GM18517 (cell line): ENCODE results near the gene WNT7A.
"Not testable (repeated sequence)": the region's sequence is repeated elsewhere in the genome, so short reads cannot be mapped to it uniquely, and the experiment has no call there.

Experiments
- ATAC-seq: cut with Tn5 transposase; IDR thresholded peaks from one replicate; pipeline ENCODE4 v1.9.1; 2021; ENCODE audit warnings: mild to moderate bottlenecking, moderate library complexity; ENCODE audit not compliant: unreplicated experiment

WNT7A gene

DNA sequence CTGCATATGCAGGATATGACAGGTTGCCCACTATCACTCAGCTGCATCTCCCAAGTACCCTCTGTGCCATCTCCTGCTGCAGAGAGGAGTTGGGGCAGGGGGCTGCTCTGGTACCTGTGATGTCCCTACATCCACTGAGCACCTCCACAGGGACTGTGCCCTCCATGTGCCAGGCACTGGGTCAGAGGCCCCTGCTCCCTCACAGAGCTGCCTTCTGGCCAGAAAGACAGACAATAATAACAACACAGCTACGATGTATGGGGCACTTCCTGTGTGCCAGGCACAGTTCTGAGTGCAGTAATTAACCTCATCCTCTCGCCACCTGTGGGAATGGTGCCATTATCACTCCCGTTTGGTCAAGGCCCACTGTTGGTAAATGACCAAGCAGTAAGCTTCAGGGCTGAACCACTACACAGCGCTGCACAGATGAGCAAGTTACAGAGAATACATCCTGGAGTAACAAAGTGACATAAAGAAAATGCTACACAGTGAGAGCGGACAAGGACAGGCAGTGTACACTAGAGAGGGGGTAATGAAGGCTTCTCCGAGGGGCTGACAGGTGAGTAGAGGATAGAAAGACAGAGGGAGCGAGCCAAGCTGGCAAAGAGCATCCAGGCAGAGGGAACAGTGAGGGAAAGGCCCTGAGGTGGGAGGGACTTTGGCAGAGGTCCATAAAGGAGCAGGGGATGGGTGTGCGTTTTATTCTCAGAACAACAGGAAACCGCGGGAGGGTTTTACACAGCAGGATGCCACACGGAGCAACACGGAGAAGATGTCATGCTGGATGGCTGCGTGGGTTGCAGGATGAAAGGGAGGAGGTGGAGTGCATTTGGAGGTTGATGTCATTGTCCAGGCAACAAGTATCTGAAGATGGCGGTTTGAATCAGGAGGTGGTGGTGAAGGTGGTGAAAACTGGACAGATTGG is 13.6 kb downstream of the WNT7A start:
- ATAC-seq, result no peak

DNA sequence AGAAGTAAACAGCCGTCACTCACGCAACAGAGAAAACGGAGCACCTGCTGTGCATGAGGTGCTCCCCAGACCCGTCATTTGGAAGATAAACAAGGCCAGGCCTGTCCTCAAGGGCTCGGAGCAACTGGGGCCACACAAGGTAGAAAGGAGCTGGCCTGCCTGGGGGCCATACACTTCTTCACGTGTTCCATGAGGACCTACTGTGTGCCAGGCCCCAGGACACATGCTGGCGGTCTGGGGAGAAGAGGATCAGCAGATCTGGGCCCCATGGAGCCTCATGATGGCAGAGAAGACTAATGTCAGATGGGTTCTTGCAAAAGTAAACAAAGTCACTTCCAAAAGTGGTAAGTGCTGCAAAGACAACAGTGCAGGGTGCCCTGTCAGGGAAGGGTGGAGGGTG is 14.3 kb downstream of the WNT7A start:
- ATAC-seq, result no peak

DNA sequence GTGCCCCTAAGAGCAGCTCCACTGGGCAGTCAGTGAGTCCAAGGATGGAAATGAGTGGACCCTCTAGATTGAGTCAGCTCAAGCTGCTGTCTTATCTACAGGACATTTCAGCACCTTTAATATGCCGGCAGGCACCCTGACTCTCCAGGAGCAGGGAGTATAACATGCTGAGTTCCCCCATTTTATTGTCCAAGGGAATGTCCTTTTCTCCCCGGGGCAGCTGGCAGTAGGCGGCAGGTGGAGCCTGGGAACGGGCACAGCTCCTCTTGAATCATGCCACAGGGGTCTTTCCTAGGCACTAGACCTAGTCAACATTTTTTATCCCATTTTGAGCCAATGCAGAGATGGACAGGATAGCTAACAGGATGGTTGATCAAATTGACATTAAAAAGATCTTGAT is 14.8 kb downstream of the WNT7A start:
- no peak for ATAC-seq

DNA sequence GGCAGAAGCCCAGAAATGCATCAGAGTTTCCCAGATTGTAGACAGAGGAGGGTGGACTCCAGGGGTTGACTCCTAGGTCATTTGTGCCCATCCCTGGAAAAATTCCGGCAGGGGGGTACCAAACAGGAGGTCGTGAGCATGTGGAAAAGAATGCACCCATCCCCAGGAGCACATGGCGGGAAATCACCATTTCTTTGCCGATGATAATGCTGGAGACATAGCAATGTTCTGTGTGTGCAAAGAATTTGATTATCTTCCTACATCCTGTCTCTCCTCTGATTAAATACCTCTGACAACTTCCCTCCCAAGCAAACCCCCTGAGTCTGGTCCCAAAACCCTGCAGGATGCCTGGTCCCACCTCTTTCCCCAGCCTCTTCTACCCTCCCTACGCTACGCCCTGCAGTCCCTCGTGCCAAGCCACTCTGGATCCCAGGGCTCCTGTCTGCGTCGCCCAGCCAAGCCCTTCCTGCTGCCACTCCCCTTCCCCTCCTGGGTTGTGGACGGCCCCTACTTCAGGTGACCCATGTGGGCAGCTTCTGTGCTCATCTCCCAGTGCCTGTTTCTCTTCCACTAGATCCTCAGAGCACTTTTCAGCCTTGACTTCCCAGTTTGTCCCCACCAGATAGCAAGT is 15.8 kb downstream of the WNT7A start:
- ATAC-seq, result no peak

DNA sequence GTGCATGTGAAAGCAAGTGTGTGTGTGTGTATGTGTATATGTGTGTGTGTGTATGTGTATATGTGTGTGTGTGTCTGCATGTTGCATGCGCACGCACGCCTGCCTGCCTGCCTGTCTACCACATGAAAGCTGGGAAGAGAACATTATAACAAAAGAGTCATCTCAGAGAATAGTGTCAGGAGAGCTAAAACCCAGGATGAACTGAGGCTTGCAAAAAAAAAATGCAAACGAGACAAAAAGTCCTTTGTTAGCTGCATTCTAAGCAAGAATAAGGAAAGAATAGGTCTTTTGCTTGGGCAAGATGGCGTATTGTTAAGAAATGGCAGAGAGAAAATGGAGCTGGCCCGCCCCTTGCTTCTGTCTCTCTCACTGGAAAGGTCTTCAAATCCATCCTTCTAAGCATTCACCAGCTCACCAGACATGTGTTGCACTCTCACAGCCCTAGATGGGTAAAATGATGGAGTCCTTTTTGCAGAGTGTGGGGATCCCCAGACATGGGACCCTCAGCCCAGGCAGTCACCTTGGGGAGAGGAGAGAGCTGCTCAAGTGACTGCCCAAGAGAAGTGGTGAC is 16.4 kb downstream of the WNT7A start:
- ATAC-seq, result no peak

DNA sequence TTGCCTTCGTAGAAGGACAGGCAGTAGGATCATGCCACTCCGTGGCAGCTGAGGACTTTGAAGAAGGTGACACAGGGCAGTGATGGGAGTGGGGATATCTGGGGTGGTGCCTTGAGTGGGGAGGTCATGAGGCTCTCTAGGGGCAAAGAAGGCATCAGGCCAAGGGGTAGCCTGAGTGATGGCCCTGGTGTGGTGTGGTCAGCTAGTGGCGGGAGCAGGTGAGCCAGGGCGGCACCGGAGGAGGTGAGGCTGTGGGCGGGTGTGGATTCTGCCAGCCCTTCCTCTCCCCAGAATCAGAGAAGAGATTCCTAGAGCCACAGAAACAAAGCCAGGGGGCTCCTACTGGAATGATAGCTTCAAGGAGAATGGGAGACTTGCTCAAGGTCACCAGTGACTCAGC is 18.4 kb downstream of the WNT7A start:
- ATAC-seq, result no peak

DNA sequence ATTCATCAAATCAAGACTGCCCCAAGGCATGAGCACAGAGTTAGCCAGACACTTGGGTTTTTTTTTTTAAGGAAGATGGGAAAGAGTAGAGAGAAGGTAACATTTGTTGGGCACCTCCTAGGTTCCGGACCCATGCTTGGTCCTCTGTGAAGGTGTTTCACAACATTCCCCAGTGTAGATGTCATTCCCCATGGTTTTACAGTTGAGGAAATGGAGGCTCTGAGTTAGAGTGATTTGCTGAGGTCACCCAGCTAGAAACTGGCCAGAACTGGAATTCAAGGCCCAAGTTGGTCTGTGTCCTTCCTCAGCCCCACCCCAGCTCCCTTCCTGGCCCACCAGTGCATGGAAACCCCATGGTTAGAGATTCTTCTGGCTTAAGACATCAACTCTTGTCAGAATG is 19.9 kb downstream of the WNT7A start:
- ATAC-seq, result no peak

DNA sequence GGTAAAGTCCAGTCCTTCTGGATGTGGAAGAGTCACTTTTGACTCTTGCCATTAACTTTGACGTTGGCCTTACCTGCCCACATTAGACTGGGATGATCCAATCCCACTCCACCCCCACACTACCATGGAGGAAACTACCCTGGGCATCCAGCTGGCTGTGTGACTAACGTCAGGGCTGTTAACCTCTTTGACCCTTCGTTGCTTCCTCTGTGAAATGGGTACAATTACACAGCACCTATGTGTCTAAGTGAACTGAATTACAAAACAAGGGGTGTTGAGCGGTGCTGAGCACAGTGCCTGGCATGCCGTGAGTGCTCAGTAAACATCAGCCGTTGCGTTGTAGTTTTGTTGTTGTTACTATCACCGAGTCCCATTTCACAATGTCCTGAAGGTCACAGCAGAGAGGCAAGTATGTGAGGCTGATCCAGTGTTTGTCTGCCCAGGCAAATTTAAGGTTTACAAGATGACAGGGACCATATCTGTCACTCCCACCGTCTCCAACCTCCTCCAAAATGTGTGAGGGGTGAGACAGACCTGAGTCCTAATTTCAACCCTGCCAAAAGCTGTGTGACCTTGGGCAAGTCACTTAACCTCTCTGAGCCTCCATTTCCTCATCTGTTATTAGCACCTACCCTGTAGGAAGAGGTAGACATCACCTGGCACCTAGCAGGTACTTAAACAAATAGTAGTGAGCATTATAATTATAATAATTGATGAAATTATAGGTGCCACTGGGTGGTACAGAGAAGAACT is 20.9 kb downstream of the WNT7A start:
- ATAC-seq, result no peak

DNA sequence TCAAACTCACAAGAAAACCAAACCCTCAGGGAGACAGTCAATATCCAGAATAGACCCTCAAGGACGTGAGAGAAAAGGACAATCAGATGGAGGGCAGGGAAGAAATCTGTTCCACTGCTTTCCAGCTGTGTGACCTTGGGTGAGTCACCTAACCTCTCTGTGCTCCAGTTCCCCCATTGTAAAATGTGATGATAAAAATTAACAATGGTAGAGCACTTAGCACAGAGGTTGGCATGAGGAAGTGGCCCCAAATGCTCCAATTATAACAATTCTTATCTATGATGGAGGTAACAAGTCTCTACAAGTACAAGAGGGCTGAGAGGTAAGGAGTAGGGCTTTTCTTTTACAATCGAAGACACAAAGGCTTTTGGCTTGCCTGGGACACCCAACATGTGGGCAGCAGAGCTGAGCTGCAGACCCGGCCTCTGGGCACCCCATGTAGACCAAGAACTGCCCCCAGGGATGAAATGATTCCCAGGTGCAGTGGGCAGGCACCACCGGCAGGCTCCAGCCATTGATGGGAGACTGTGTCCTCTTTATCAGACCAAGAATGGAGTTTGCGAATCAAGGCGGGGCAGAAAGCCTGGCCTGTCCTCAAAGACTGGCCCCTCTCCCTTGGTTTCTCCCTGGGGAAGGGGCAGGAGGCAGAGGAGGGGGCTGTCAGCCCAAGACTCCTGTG is 22.0 kb downstream of the WNT7A start:
- ATAC-seq, result no peak

DNA sequence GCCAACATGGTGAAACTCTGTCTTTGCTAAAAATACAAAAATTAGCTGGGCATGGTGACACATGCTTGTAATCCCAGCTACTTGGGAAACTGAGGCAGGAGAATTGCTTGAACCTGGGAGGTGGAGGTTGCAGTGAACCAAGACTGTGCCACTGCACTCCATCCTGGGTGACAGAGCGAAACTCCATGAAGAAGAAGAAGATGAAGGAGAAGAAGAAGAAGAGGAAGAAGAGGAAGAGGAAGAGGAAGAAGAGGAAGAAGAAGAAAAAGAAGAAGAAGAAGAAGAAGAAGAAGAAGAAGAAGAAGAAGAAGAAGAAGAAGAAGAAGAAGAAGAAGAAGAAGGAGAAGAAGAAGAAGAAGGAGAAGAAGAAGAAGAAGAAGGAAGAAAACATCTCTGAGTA is 23.2 kb downstream of the WNT7A start:
- ATAC-seq, result not testable (repeated sequence)

DNA sequence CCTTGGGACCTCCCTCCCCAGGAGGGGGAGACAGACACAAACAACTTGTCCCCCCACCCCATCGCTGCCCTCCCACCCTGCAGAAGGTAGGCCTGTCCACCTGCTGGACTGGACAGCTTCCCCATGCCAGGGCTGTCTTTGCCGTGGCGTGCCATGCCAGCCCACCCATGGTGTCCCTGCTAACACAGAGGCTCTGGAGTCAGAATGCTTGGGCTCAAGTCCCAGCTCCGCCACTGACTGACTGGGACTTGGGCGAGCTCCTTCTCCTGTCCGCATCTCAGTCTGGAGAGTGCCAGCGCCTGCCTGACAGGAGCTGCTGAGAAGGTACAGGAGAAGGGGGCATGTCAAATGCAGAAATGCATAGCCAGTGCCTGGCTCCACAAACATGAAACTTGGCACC is 23.9 kb downstream of the WNT7A start:
- no peak for ATAC-seq

DNA sequence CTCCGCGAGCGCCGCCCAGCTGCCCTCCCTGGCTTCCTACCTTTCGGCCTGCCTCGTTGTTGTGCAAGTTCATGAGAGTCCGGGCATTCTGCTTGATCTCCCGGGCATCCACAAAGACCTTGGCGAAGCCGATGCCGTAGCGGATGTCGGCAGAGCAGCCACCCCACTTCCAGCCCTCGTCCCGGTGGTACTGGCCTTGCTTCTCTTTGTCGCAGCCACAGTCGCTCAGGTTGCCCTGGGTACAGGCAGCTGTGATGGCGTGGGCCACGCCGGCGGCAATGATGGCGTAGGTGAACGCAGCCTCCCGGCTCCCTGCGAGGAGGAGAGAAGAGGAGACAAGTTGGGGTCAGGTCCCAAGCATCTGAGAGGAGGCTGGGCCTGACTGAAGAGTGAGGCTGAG is 25.4 kb downstream of the WNT7A start:
- ATAC-seq, result no peak

DNA sequence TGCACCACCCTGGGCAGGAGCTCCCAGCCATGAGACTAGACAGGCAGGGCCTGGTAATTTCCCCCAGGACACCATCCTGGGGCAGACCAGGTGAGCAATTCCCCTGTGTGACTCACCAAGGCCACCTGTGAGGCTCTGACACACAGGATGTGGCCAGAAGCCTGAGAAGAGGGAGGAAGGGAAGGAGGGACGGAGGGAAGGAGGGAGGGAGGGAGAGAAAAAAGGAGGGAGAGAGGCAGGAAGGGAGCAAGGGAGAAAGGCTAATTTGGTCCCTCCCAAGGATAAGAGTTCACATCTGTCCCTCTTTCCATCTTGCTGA is 25.9 kb downstream of the WNT7A start:
- no peak for ATAC-seq

DNA sequence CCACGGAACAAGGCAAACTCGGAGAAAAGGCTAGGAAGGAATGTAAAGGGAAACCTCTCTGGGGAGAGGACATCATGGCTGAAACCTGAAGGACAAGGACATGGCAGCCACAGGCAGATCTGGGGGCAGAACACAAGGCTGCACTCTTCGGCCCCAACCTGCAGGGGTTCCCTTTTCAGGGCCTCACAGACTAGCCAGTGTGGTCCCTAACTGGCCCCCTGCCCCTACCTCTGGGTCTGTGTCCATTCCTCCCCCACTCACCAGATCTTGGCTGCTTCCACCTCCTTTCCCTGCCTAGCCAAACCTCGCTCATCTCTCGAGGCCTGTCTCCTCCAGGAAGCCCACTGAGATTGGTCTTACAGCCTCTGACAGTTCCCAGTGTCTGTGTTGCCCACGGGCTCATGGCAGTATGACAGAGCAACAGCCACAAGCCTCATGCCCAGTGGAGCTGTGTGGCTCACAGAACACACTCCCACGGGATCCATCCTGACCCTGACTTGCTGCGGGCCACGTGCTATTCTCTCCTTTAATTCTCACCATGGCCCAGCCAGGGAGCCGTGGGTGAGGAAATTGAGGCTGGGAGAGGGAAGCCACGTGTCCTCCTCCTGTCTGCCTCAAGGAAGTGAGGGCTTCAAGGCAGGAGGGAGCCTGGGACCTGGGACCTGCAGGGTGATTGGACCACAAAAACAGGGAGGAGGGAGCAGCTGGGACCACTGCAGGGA is 26.5 kb downstream of the WNT7A start:
- ATAC-seq, result no peak

DNA sequence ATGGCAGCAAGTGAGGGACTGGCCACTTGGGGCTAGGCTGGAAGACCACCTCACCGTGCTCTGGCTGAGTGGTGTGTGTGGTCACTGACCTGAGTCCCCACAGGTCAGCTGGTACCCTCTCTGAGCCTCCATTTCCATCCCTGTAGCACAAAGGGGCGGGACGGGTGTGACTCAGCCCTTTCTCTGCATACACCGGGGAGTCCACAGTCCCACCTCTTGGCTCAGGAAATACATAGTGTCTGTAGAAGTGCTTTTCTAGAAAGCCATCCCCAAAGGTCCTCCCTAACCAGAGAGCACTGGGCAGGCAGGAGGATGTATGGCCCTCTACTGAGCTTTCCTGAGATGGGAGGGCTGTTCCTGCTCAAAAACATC is 27.2 kb downstream of the WNT7A start:
- ATAC-seq, result no peak

DNA sequence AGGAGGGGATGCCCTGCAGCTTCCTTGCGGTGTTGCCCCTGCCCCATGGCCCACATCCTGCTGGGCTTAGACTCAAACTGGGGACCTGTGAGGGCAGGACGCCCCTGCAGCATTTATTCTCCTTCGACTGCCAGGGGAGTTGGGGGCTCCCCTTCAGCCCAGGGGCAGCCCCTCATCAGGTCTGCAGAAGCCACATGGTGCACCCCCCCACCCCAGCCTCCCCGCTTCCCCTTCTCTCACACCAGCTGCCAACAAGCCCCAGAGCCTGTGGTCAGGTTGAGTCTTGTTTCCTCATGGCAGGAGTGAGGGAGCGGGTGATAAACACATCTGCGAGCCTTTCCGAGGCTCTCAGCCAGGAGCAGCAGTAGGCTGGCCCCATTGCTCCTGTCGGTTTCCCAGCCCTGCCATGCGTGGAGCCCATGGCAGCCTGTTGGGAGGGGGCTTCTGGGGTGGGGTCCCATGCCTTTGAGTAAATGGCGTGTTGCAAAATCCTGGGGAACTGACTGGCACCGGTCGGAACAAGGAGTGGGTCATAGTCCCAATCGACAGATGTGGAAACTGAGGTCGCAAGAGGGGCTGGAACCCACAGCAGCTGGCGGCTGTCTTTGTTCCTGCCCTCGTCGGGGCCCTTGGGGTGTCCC is 27.8 kb downstream of the WNT7A start:
- no peak for ATAC-seq

DNA sequence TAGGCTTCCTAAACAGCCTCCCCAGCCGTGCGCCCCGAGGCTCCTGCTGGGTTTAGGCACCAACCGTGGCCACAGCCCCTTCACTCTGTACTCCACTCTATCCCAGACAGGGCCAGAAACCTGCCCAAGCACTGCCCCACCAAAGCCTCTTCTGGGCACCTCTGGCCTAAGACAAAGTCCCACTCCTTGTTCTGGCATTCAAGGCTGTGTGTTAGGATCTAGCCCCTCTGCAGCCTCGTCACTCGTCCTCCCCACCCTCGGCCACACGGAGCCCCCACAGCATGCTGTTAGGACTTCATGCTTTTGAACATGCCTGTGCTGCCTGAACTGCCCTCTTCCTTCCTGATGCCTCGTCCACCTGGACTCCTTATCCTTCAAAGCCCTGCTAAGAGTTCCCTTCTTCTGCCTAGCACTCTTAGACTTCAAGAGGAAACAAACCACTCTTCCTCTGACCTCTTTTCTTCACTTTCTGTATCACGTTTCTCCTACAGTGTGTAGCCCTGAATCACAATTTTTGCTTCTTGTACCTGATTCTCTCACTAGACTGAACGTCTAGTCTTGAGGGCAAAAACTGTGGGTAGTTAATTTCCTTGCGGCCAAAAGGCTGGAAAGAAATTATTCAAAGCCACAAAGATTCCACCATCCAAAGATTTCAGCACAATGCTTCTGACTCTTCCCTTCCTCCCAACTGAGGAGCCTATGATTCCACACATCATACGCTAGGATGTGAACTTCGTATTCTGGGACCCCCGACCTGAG is 28.6 kb downstream of the WNT7A start:
- ATAC-seq, result no peak

DNA sequence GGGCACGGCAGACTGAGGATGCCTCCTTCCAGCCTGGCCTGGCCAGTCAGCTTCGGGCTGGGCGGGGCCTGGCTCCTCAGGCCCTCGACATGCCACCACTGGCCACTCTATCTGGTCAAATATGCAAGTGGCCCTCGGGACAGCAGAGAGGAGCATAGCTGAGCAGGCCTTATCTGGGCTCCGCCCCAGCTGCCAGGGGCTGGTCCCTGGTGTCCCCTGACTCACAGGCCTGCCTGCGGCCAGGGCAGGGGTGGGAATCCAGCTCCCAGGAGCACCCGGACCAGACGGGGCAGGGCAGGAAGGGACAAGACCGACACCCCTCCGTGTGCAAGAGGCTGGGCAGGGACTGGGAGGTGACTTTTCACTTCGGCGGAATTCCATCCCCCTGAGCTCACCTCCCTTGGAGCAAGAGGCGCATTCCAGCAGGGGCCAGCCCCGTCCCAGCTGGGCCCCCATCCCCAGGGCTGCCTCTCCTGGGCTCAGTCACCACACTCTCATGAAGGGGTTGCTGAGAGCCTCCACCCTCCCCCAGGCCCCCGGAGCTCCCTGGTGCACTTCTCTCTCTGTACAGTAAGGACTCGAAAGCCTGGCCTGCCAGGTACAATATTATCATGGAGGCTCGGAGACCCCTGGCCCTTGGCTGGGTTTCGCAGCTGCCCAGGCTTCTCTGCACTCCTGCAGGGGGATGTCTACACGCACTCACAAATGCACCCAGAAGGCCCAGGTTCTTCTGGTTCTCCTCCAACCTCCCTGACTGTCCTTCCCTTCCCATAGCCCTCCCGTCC is 29.5 kb downstream of the WNT7A start:
- ATAC-seq, result no peak
